ENCODE measurements around the gene SLC43A2.

Gene SLC43A2

GRCh38 chr17:1643999-1644492, 15.4 kb upstream of the SLC43A2 start:
- DNase-seq (ENCODE audit: low spot score) = no peak

- DNase-seq (ENCODE audit: low spot score) = peak; percentile 41
Measured at GRCh38 chr17:1643293-1643998, 14.8 kb upstream of the SLC43A2 start.

GRCh38 chr17:1641065-1641403, 12.4 kb upstream of the SLC43A2 start:
- DNase-seq (ENCODE audit: low spot score) = no peak

- no peak for DNase-seq (ENCODE audit: low spot score)
Measured at GRCh38 chr17:1640329-1641064, 11.9 kb upstream of the SLC43A2 start.

- no peak for DNase-seq (ENCODE audit: low spot score)
Measured at GRCh38 chr17:1639549-1640180, 11.0 kb upstream of the SLC43A2 start.

GRCh38 chr17:1638624-1639300, 10.1 kb upstream of the SLC43A2 start:
- DNase-seq (ENCODE audit: low spot score) = no peak

- DNase-seq (ENCODE audit: low spot score) = no peak
Measured at GRCh38 chr17:1638171-1638590, 9.5 kb upstream of the SLC43A2 start.

- no peak for DNase-seq (ENCODE audit: low spot score)
Measured at GRCh38 chr17:1636732-1637285, 8.2 kb upstream of the SLC43A2 start.

GRCh38 chr17:1635675-1636465, 7.2 kb upstream of the SLC43A2 start:
- no peak for DNase-seq (ENCODE audit: low spot score)

- no peak for DNase-seq (ENCODE audit: low spot score)
Measured at GRCh38 chr17:1634841-1635650, 6.4 kb upstream of the SLC43A2 start.

- no peak for DNase-seq (ENCODE audit: low spot score)
Measured at GRCh38 chr17:1630662-1631061, 2.0 kb upstream of the SLC43A2 start.

GRCh38 chr17:1629504-1630310, 1.1 kb upstream of the SLC43A2 start:
- DNase-seq (ENCODE audit: low spot score) = peak; percentile 73

GRCh38 chr17:1628856-1629503, 346 bp upstream of the SLC43A2 start:
- DNase-seq (ENCODE audit: low spot score) = peak; percentile 92

GRCh38 chr17:1627182-1627981, 1.3 kb downstream of the SLC43A2 start:
- no peak for DNase-seq (ENCODE audit: low spot score)

- peak; percentile 67 for DNase-seq (ENCODE audit: low spot score)
Measured at GRCh38 chr17:1626333-1626732, 2.3 kb downstream of the SLC43A2 start.

- no peak for DNase-seq (ENCODE audit: low spot score)
Measured at GRCh38 chr17:1625581-1625980, 3.1 kb downstream of the SLC43A2 start.

- DNase-seq (ENCODE audit: low spot score) = no peak
Measured at GRCh38 chr17:1625053-1625452, 3.6 kb downstream of the SLC43A2 start.

GRCh38 chr17:1624650-1625049, 4.0 kb downstream of the SLC43A2 start:
- no peak for DNase-seq (ENCODE audit: low spot score)

Measured in D341Med (cell line).